ENCODE data around the gene MIOX.

GRCh38 chr22:50459016-50459415, 27.6 kb upstream of the MIOX start:
- TF ChIP-seq CTCF (IDR thresholded peaks at IDR 0.05) (no peak), POLR2A (IDR thresholded peaks at IDR 0.05) (no peak)
